ENCODE measurements around the gene GALNT9. TPM values are rescaled to one million over a fixed set of nuclear protein-coding genes. Genes with fewer than 3 reads are reported as not detected.
"Not testable (repeated sequence)": the region's sequence is repeated elsewhere in the genome, so short reads cannot be mapped to it uniquely, and the experiment has no call there.

Gene GALNT9
- total RNA-seq, 1 donor from 2014 or later = not detected

GRCh38 chr12:132266802-132267201 is 62.6 kb downstream of the GALNT9 start:
- H3K4me1 Mint-ChIP-seq = no peaks in the 10 kb centered on the region
- H3K9me3 Mint-ChIP-seq = no peaks in the 10 kb centered on the region
- no peak for TF ChIP-seq EZH2 (IDR thresholded peaks at IDR 0.05)
- TF ChIP-seq CTCF (IDR thresholded peaks at IDR 0.05) = no peak
- no peak for TF ChIP-seq EZH2phosphoT487 (IDR thresholded peaks at IDR 0.05)

GRCh38 chr12:132266370-132266769 is 63.0 kb downstream of the GALNT9 start:
- H3K4me1 Mint-ChIP-seq = no peaks in the 10 kb centered on the region
- H3K4me3 ChIP-seq = no peak overlapping the region
- TF ChIP-seq EZH2 (IDR thresholded peaks at IDR 0.05) = no peak
- TF ChIP-seq EZH2phosphoT487 (IDR thresholded peaks at IDR 0.05) = no peak
- TF ChIP-seq CTCF (IDR thresholded peaks at IDR 0.05) = no peak
- no peak overlapping the region for H3K4me3 Mint-ChIP-seq
- H3K9me3 Mint-ChIP-seq = no peaks in the 10 kb centered on the region
- H3K79me2 ChIP-seq (ENCODE audit: low read depth) = no peaks in the 10 kb centered on the region
- H3K9me3 ChIP-seq (ENCODE audit: low read depth) = no peaks in the 10 kb centered on the region
- no peak for DNase-seq (ENCODE audit: low spot score)
- peaks cover 10% of the 10 kb centered on the region for H3F3A ChIP-seq (ENCODE audit: low read depth)
- H2AFZ ChIP-seq (replicated peaks) = no peak overlapping the region
- peaks cover 17% of the 10 kb centered on the region for H3K27me3 Mint-ChIP-seq (ENCODE audit: insufficient read depth, low read depth)
- no peak overlapping the region for H3K9ac ChIP-seq
- H3K27ac Mint-ChIP-seq = no peak overlapping the region
- no peak overlapping the region for H3K4me2 ChIP-seq
- H3K27me3 ChIP-seq = peaks cover 88% of the 10 kb centered on the region
- no peaks in the 10 kb centered on the region for H3K36me3 ChIP-seq
- no peaks in the 10 kb centered on the region for H3K36me3 Mint-ChIP-seq
- H3K4me1 ChIP-seq = no peaks in the 10 kb centered on the region
- H3K27ac ChIP-seq = no peak overlapping the region
- H4K20me1 ChIP-seq (ENCODE audit: low read depth) = no peaks in the 10 kb centered on the region

More at GRCh38 chr12:132266802-132267201, 62.6 kb downstream of the GALNT9 start:
- Histone ChIP-seq H3K9ac (no peak overlapping the region), H2AFZ (replicated peaks) (no peak overlapping the region), H3F3A (ENCODE audit: low read depth) (peaks cover 10% of the 10 kb centered on the region), H3K4me1 (no peaks in the 10 kb centered on the region), H3K9me3 (ENCODE audit: low read depth) (no peaks in the 10 kb centered on the region), H3K79me2 (ENCODE audit: low read depth) (no peaks in the 10 kb centered on the region), H3K27me3 (peaks cover 88% of the 10 kb centered on the region), H3K4me2 (no peak overlapping the region), H3K4me3 (no peak overlapping the region), H3K36me3 (no peaks in the 10 kb centered on the region), H3K27ac (no peak overlapping the region), H4K20me1 (ENCODE audit: low read depth) (no peaks in the 10 kb centered on the region)
- Mint-ChIP-seq H3K4me3 (no peak overlapping the region), H3K36me3 (no peaks in the 10 kb centered on the region), H3K27me3 (ENCODE audit: insufficient read depth, low read depth) (peaks cover 17% of the 10 kb centered on the region), H3K27ac (no peak overlapping the region)
- no peak for DNase-seq (ENCODE audit: low spot score)

DNA sequence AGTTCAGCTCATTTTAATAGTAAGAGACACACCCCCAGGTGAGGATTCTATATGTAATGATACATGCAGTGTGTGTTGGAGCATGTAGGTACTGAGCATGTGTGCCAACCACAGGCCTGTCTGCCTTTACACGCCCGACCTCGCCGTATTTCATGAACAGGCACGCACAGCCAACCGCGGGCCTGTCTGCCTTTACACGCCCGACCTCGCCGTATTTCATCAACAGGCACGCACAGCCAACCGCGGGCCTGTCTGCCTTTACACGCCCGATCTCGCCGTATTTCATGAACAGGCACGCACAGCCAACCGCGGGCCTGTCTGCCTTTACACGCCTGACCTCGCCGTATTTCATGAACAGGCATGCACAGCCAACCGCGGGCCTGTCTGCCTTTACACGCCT is 63.6 kb downstream of the GALNT9 start:
- not testable (repeated sequence) for H3K36me3 Mint-ChIP-seq; DNase-seq (ENCODE audit: low spot score); H3K9ac ChIP-seq; H3K4me3 ChIP-seq; H2AFZ ChIP-seq (replicated peaks); H4K20me1 ChIP-seq (ENCODE audit: low read depth); H3K4me1 ChIP-seq; H3K4me2 ChIP-seq; H3F3A ChIP-seq (ENCODE audit: low read depth); H3K9me3 ChIP-seq (ENCODE audit: low read depth); H3K4me3 Mint-ChIP-seq; H3K9me3 Mint-ChIP-seq; H3K4me1 Mint-ChIP-seq; H3K36me3 ChIP-seq; H3K27ac ChIP-seq; H3K79me2 ChIP-seq (ENCODE audit: low read depth)
- H3K27ac Mint-ChIP-seq = peak overlapping the region; percentile 63
- peaks cover 18% of the 10 kb centered on the region for H3K27me3 Mint-ChIP-seq (ENCODE audit: insufficient read depth, low read depth)
- peaks cover 91% of the 10 kb centered on the region for H3K27me3 ChIP-seq

DNA sequence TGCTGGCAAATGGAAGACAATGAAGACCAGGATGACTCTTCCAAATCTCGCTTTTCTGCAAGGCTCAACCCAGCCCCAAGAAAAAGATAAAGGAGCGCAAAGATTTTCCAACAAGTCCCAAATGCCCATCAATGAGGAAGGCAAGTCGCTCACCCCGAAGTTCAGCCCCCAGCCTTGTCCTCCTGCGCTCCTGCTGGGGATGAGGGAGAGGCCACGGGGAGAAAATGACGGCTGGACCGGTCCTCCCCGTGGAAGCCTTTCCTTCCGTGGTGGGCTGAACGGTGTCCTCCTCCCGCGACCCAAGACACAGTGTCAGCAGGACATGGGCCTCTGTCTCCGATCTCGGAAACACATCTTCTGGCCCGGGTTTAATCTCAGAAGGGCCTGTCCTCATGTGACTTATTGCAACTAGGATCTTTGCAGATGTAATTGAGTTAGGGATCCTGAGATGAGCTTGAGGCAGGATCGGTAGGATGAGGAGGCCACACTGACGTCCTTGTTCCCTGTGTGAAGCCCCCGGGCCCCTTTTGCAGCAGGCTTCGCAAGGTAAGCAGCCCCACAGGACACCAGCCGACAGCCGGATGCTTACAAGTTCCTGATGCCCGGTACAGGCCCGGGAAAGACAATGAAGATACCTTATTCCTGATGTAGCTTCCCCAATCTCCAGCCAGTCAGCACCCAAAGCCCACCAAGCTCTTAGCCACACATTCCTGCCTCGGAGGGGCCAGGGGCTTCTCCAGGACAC is 64.2 kb downstream of the GALNT9 start:
- Mint-ChIP-seq H3K4me1 (peaks cover 3% of the 10 kb centered on the region), H3K9me3 (peaks cover 2% of the 10 kb centered on the region), H3K27ac (peak overlapping the region; percentile 63), H3K27me3 (ENCODE audit: insufficient read depth, low read depth) (peaks cover 19% of the 10 kb centered on the region), H3K36me3 (no peaks in the 10 kb centered on the region), H3K4me3 (no peak overlapping the region)
- H3K4me2 ChIP-seq = no peak overlapping the region
- H3F3A ChIP-seq (ENCODE audit: low read depth) = peaks cover 10% of the 10 kb centered on the region
- TF ChIP-seq EZH2phosphoT487 (IDR thresholded peaks at IDR 0.05) (no peak), EZH2 (IDR thresholded peaks at IDR 0.05) (no peak), CTCF (IDR thresholded peaks at IDR 0.05) (no peak)
- no peak overlapping the region for H3K4me3 ChIP-seq
- no peaks in the 10 kb centered on the region for H4K20me1 ChIP-seq (ENCODE audit: low read depth)
- no peaks in the 10 kb centered on the region for H3K79me2 ChIP-seq (ENCODE audit: low read depth)
- no peak overlapping the region for H3K9ac ChIP-seq
- no peaks in the 10 kb centered on the region for H3K4me1 ChIP-seq
- no peak for DNase-seq (ENCODE audit: low spot score)
- H3K36me3 ChIP-seq = no peaks in the 10 kb centered on the region
- H2AFZ ChIP-seq (replicated peaks) = no peak overlapping the region
- H3K27ac ChIP-seq = no peak overlapping the region
- H3K9me3 ChIP-seq (ENCODE audit: low read depth) = no peaks in the 10 kb centered on the region
- H3K27me3 ChIP-seq = peaks cover 88% of the 10 kb centered on the region
